ENCODE results near the gene NPNT. TPM values are rescaled to one million over a fixed set of nuclear protein-coding genes. Genes with fewer than 3 reads are reported as not detected.

NPNT gene
- polyA plus RNA-seq, 1 donor, result 163 TPM

DNA sequence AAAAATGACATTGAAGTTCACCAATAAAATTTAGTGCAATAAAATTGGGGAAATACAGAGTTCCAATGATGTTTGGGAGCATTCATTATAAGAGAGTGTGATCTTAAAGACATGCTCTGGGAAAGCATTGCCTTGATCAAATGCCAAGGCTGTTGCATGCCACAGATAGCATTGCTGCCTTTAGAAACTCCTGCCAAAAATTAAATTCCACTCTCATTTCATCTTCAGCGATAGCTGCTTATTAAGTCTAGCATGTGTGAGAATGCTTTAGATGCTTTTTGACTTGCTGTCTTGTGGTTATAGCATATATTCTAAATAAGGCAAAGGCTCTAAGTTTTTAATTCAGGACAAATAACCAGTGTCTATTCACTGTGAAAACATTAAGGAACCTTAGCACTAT, 49.3 kb downstream of the NPNT start:
- WGBS (ENCODE audit: insufficient coverage, low lambda C conversion rate), result no CpG with 5 or more reads among the region's 1 CpG
- no peak overlapping the region for H3K4me3 ChIP-seq (ENCODE audit: low read length)
- no peak overlapping the region for H3K27ac ChIP-seq (ENCODE audit: low read length)
- H3K9me3 ChIP-seq (ENCODE audit: control insufficient read depth, low read depth, low read length), result no peaks in the 10 kb centered on the region
- H3K4me1 ChIP-seq (ENCODE audit: control insufficient read depth, insufficient read depth, low read length), result no peaks in the 10 kb centered on the region
- no peaks in the 10 kb centered on the region for H3K27me3 ChIP-seq (ENCODE audit: control insufficient read depth, insufficient read depth, low read length)
- peaks cover 47% of the 10 kb centered on the region for H3K36me3 ChIP-seq (ENCODE audit: control insufficient read depth, insufficient read depth, low read length)
- DNase-seq, result no peak

- Histone ChIP-seq H3K27me3 (ENCODE audit: control insufficient read depth, insufficient read depth, low read length) (no peaks in the 10 kb centered on the region), H3K9me3 (ENCODE audit: control insufficient read depth, low read depth, low read length) (no peaks in the 10 kb centered on the region), H3K36me3 (ENCODE audit: control insufficient read depth, insufficient read depth, low read length) (peaks cover 37% of the 10 kb centered on the region), H3K4me3 (ENCODE audit: low read length) (no peak overlapping the region), H3K27ac (ENCODE audit: low read length) (no peak overlapping the region), H3K4me1 (ENCODE audit: control insufficient read depth, insufficient read depth, low read length) (peaks cover 4% of the 10 kb centered on the region)
- DNase-seq, result no peak
- no CpG with 5 or more reads among the region's 3 CpGs for WGBS (ENCODE audit: insufficient coverage, low lambda C conversion rate)
These were observed 51.5 kb downstream of the NPNT start for GRCh38 chr4:105946771-105947170.

GRCh38 chr4:105950701-105951100, 55.4 kb downstream of the NPNT start:
- H3K27ac ChIP-seq (ENCODE audit: low read length), result peak overlapping the region; percentile 38
- no CpG with 5 or more reads among the region's 5 CpGs for WGBS (ENCODE audit: insufficient coverage, low lambda C conversion rate)

DNA sequence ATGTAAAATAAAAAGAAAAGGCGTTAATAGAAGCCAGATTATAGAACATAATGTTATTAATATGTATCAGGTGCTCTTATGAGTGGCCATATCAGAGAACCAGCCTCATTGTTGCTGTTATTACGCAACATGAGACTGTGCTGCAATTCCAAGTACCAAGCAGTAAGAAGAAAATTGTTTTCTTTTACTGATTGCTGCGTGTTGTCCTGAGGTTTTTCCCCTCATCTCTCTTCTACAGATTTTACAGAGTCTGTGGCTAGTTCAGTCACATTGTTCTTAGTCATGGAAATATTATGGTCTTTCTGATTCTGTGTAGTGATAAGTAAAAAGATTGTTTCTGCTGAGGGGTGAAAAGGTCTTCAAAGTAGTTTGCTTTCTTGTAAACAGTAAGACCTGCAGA, 55.9 kb downstream of the NPNT start:
- DNase-seq, result peak; percentile 53 to 64
- Histone ChIP-seq H3K4me1 (ENCODE audit: control insufficient read depth, insufficient read depth, low read length) (peaks cover 4% of the 10 kb centered on the region), H3K27ac (ENCODE audit: low read length) (peak overlapping the region; percentile 38), H3K4me3 (ENCODE audit: low read length) (no peak overlapping the region), H3K9me3 (ENCODE audit: control insufficient read depth, low read depth, low read length) (no peaks in the 10 kb centered on the region), H3K27me3 (ENCODE audit: control insufficient read depth, insufficient read depth, low read length) (no peaks in the 10 kb centered on the region), H3K36me3 (ENCODE audit: control insufficient read depth, insufficient read depth, low read length) (peaks cover 19% of the 10 kb centered on the region)
- WGBS (ENCODE audit: insufficient coverage, low lambda C conversion rate), result 50% methylated on average over 1 of the region's 3 CpGs

More at GRCh38 chr4:105950701-105951100, 55.4 kb downstream of the NPNT start:
- no peaks in the 10 kb centered on the region for H3K9me3 ChIP-seq (ENCODE audit: control insufficient read depth, low read depth, low read length)
- peaks cover 4% of the 10 kb centered on the region for H3K4me1 ChIP-seq (ENCODE audit: control insufficient read depth, insufficient read depth, low read length)
- no peak for DNase-seq
- no peaks in the 10 kb centered on the region for H3K27me3 ChIP-seq (ENCODE audit: control insufficient read depth, insufficient read depth, low read length)
- peaks cover 19% of the 10 kb centered on the region for H3K36me3 ChIP-seq (ENCODE audit: control insufficient read depth, insufficient read depth, low read length)
- H3K4me3 ChIP-seq (ENCODE audit: low read length), result no peak overlapping the region

DNA sequence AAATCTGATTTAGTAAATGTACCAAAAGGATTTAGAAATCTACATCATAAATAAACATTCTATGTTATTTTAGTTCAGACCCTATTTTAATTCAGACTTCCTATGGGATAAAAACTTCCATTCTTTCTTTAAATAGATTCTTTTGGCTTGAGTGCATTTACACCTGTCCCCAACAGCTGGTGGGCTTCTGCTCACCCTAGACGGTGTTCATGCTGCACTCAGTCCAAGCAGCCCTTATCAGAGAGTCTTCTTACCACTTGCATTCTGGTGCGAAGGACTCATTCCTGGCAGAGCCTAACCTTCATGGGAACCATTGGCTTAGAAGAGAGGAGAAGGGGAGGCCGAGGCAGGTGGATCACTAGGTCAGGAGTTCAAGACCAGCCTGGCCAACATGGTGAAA, 57.3 kb downstream of the NPNT start:
- WGBS (ENCODE audit: insufficient coverage, low lambda C conversion rate), result 100% methylated on average over 1 of the region's 3 CpGs
- Histone ChIP-seq H3K36me3 (ENCODE audit: control insufficient read depth, insufficient read depth, low read length) (peaks cover 9% of the 10 kb centered on the region), H3K4me3 (ENCODE audit: low read length) (no peak overlapping the region), H3K9me3 (ENCODE audit: control insufficient read depth, low read depth, low read length) (no peaks in the 10 kb centered on the region), H3K4me1 (ENCODE audit: control insufficient read depth, insufficient read depth, low read length) (peaks cover 5% of the 10 kb centered on the region), H3K27me3 (ENCODE audit: control insufficient read depth, insufficient read depth, low read length) (no peaks in the 10 kb centered on the region), H3K27ac (ENCODE audit: low read length) (no peak overlapping the region)
- no peak for DNase-seq

- Histone ChIP-seq H3K4me3 (ENCODE audit: low read length) (no peak overlapping the region), H3K9me3 (ENCODE audit: control insufficient read depth, low read depth, low read length) (no peaks in the 10 kb centered on the region), H3K27ac (ENCODE audit: low read length) (no peak overlapping the region), H3K36me3 (ENCODE audit: control insufficient read depth, insufficient read depth, low read length) (peaks cover 18% of the 10 kb centered on the region), H3K4me1 (ENCODE audit: control insufficient read depth, insufficient read depth, low read length) (peaks cover 4% of the 10 kb centered on the region), H3K27me3 (ENCODE audit: control insufficient read depth, insufficient read depth, low read length) (no peaks in the 10 kb centered on the region)
- WGBS (ENCODE audit: insufficient coverage, low lambda C conversion rate), result 80% methylated on average over 1 of the region's 4 CpGs
- DNase-seq, result no peak
These were observed 61.3 kb downstream of the NPNT start for GRCh38 chr4:105956569-105956968.

- Histone ChIP-seq H3K4me3 (ENCODE audit: low read length) (no peak overlapping the region), H3K4me1 (ENCODE audit: control insufficient read depth, insufficient read depth, low read length) (peaks cover 4% of the 10 kb centered on the region), H3K27me3 (ENCODE audit: control insufficient read depth, insufficient read depth, low read length) (no peaks in the 10 kb centered on the region), H3K27ac (ENCODE audit: low read length) (no peak overlapping the region), H3K9me3 (ENCODE audit: control insufficient read depth, low read depth, low read length) (no peaks in the 10 kb centered on the region), H3K36me3 (ENCODE audit: control insufficient read depth, insufficient read depth, low read length) (peaks cover 22% of the 10 kb centered on the region)
- 100% methylated on average over 1 of the region's 4 CpGs for WGBS (ENCODE audit: insufficient coverage, low lambda C conversion rate)
- no peak for DNase-seq
These were observed 62.4 kb downstream of the NPNT start for GRCh38 chr4:105957680-105958079.

DNA sequence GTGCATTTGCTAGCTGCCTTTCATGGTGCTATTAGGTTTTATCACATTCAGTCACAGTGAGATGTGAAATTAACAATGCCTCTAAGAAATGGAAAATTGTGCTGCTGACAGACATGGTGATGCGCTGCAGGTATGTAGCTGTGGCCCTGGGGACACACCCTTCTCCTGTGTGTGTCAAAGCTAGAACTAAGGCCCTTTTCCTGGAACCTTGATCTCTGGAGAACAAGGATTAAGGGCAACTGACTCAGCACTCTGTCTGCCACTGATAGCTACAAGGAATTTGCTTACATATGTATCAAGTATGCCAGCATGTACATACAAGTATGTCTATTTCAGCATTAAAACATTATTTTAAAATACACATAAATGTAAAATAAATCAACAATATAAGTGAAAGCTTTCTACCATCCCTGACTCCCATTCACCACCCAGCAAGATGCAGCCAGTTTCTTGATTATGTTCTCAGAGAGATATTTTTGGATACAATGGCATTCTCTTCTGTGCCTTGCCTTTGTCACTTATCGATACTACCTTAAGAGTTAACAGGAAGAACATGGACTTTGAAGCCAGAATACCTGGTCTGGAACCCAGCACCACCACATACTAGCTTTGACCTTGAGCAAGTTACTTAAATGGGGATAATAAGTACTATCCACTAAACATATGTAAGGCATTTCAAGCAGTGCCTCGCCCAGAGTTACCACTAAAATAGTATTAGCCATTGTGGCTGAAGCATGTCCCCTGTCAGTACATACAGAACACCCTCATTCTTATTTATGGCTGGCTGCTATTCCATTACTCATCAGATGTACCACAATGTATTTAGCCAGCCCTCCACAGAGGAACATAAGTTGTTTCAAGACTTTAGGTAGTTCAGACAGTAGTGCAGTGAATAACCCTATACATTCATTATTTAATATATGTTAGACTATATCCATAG, 68.5 kb downstream of the NPNT start:
- H3K27me3 ChIP-seq (ENCODE audit: control insufficient read depth, insufficient read depth, low read length), result no peaks in the 10 kb centered on the region
- peaks cover 6% of the 10 kb centered on the region for H3K4me1 ChIP-seq (ENCODE audit: control insufficient read depth, insufficient read depth, low read length)
- H3K9me3 ChIP-seq (ENCODE audit: control insufficient read depth, low read depth, low read length), result no peaks in the 10 kb centered on the region
- H3K36me3 ChIP-seq (ENCODE audit: control insufficient read depth, insufficient read depth, low read length), result peaks cover 19% of the 10 kb centered on the region
- peak; percentile 66 to 80 for DNase-seq
- H3K27ac ChIP-seq (ENCODE audit: low read length), result peak overlapping the region; percentile 63
- H3K4me3 ChIP-seq (ENCODE audit: low read length), result no peak overlapping the region
- no CpG with 5 or more reads among the region's 3 CpGs for WGBS (ENCODE audit: insufficient coverage, low lambda C conversion rate)

DNA sequence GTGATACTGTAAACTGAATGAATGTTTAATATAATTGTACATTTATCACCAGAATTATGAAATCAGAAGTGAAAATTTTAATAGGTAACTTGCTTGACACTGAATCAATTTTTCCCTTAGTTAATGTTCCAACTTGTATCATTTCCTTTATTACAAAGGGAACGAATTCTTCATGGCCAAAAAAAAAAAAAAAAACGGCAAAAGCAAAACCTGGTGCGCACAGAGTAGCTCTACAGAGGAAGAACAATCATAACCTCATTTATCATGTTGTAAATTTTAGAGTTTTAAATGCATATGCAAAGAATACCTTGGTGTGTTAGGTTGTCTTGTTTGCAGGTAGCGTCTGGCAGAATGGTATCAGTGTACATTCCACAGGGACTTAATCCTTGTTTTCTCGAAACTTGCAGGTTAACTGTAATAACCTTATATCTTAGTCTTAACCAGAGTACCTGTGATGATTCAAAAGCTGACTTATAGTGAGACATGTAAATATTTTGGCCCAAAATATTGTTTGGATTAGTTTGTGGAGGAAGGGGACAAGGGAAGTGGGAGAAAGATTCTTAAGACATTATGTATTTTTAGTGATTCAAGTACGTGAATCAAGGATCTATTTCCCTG, 70.0 kb downstream of the NPNT start:
- no peaks in the 10 kb centered on the region for H3K27me3 ChIP-seq (ENCODE audit: control insufficient read depth, insufficient read depth, low read length)
- no peak overlapping the region for H3K4me3 ChIP-seq (ENCODE audit: low read length)
- no peak for DNase-seq
- WGBS (ENCODE audit: insufficient coverage, low lambda C conversion rate), result 67% methylated on average over 1 of the region's 6 CpGs
- H3K9me3 ChIP-seq (ENCODE audit: control insufficient read depth, low read depth, low read length), result no peaks in the 10 kb centered on the region
- no peak overlapping the region for H3K27ac ChIP-seq (ENCODE audit: low read length)
- peaks cover 22% of the 10 kb centered on the region for H3K36me3 ChIP-seq (ENCODE audit: control insufficient read depth, insufficient read depth, low read length)
- peaks cover 6% of the 10 kb centered on the region for H3K4me1 ChIP-seq (ENCODE audit: control insufficient read depth, insufficient read depth, low read length)

GRCh38 chr4:105966051-105966450, 70.8 kb downstream of the NPNT start:
- Histone ChIP-seq H3K4me3 (ENCODE audit: low read length) (no peak overlapping the region), H3K9me3 (ENCODE audit: control insufficient read depth, low read depth, low read length) (no peaks in the 10 kb centered on the region), H3K36me3 (ENCODE audit: control insufficient read depth, insufficient read depth, low read length) (peaks cover 21% of the 10 kb centered on the region), H3K27ac (ENCODE audit: low read length) (no peak overlapping the region), H3K27me3 (ENCODE audit: control insufficient read depth, insufficient read depth, low read length) (no peaks in the 10 kb centered on the region), H3K4me1 (ENCODE audit: control insufficient read depth, insufficient read depth, low read length) (peaks cover 6% of the 10 kb centered on the region)
- no peak for DNase-seq
